Subcutaneous adipose tissue (tissue), 4 donors: ENCODE data around the gene ZNF512. TPM values are rescaled to one million over a fixed set of nuclear protein-coding genes. Genes with fewer than 3 reads are reported as not detected.

Source experiments
- total RNA-seq, 4 donors: library from RNA; depleted of rRNA; stranded (reverse); fragments of >200 nt; gene quantifications; one replicate each; pipeline ENCODE4 v1.1.0, GENCODE V29; 2016
- TF ChIP-seq, protein P1 (sequence below): fragments of 450-650 bp; IDR thresholded peaks from one replicate; pipeline ENCODE4 v1.5.1; 2016; ENCODE audit warnings: low read depth, mild to moderate bottlenecking, control low read depth, antibody characterized with exemption, moderate library complexity

Gene ZNF512
- total RNA-seq, 4 donors from 2014 or later, result 17.1 to 24.6 (median 21.9) TPM

- TF ChIP-seq, protein P1, sequence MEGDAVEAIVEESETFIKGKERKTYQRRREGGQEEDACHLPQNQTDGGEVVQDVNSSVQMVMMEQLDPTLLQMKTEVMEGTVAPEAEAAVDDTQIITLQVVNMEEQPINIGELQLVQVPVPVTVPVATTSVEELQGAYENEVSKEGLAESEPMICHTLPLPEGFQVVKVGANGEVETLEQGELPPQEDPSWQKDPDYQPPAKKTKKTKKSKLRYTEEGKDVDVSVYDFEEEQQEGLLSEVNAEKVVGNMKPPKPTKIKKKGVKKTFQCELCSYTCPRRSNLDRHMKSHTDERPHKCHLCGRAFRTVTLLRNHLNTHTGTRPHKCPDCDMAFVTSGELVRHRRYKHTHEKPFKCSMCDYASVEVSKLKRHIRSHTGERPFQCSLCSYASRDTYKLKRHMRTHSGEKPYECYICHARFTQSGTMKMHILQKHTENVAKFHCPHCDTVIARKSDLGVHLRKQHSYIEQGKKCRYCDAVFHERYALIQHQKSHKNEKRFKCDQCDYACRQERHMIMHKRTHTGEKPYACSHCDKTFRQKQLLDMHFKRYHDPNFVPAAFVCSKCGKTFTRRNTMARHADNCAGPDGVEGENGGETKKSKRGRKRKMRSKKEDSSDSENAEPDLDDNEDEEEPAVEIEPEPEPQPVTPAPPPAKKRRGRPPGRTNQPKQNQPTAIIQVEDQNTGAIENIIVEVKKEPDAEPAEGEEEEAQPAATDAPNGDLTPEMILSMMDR, result no peak
Observed at GRCh38 chr2:27572439-27572838, 10.4 kb upstream of the ZNF512 start.

- TF ChIP-seq, protein P1, result no peak
Observed at GRCh38 chr2:27572998-27573429, 9.8 kb upstream of the ZNF512 start.

GRCh38 chr2:27573452-27573851 lies 9.4 kb upstream of the ZNF512 start:
- TF ChIP-seq, protein P1, result no peak

- TF ChIP-seq, protein P1, result no peak
Observed at GRCh38 chr2:27581417-27582128, 1.3 kb upstream of the ZNF512 start.

- TF ChIP-seq, protein P1, result no peak
Observed at GRCh38 chr2:27582129-27582694, 630 bp upstream of the ZNF512 start.

GRCh38 chr2:27583390-27583915 lies 611 bp downstream of the ZNF512 start:
- TF ChIP-seq, protein P1, result no peak

- TF ChIP-seq, protein P1, result no peak
Observed at GRCh38 chr2:27584597-27584996, 1.8 kb downstream of the ZNF512 start.
